NCI-H748 (cell line): ENCODE results near the gene ZNF428.
A peak's percentile ranks its signal among the peaks of the same experiment; 100 is the strongest.
"Not testable (repeated sequence)": the region's sequence is repeated elsewhere in the genome, so short reads cannot be mapped to it uniquely, and the experiment has no call there.

Source experiments
- DNase-seq: peaks from one replicate; lab custom pipeline; 2025; ENCODE audit not compliant: unreplicated experiment; lab: John Stamatoyannopoulos, UW

ZNF428 gene

GRCh38 chr19:43619262-43620060 lies at the start of gene ZNF428:
TSS of gene ZNF428 (minus strand) at chr19:43619629. CDS start at chr19:43614304, 5,325 bp downstream.
- DNase-seq: peak; percentile 96

- DNase-seq: peak; percentile 100
These were observed 49.1 kb upstream of the ZNF428 start for GRCh38 chr19:43668406-43669109.

GRCh38 chr19:43667876-43668405 lies 48.5 kb upstream of the ZNF428 start:
- DNase-seq: peak; percentile 100

- no peak for DNase-seq
These were observed 47.9 kb upstream of the ZNF428 start for GRCh38 chr19:43667126-43667875.

- no peak for DNase-seq
These were observed 44.6 kb upstream of the ZNF428 start for GRCh38 chr19:43664018-43664417.

GRCh38 chr19:43662487-43662886 lies 43.1 kb upstream of the ZNF428 start:
- peak; percentile 36 for DNase-seq

- no peak for DNase-seq
These were observed 41.5 kb upstream of the ZNF428 start for GRCh38 chr19:43660971-43661360.

- no peak for DNase-seq
These were observed 41.0 kb upstream of the ZNF428 start for GRCh38 chr19:43660301-43660970.

GRCh38 chr19:43658494-43658893 lies 39.1 kb upstream of the ZNF428 start:
- DNase-seq: no peak

- DNase-seq: no peak
These were observed 38.6 kb upstream of the ZNF428 start for GRCh38 chr19:43658001-43658400.

GRCh38 chr19:43656436-43656835 lies 37.0 kb upstream of the ZNF428 start:
- DNase-seq: no peak

- no peak for DNase-seq
These were observed 33.1 kb upstream of the ZNF428 start for GRCh38 chr19:43652546-43652874.

GRCh38 chr19:43651758-43652545 lies 32.5 kb upstream of the ZNF428 start:
- DNase-seq: peak; percentile 66

GRCh38 chr19:43650276-43650675 lies 30.8 kb upstream of the ZNF428 start:
- DNase-seq: not testable (repeated sequence)

GRCh38 chr19:43649514-43649913 lies 30.1 kb upstream of the ZNF428 start:
- no peak for DNase-seq

- no peak for DNase-seq
These were observed 29.2 kb upstream of the ZNF428 start for GRCh38 chr19:43648633-43649032.

GRCh38 chr19:43644181-43644580 lies 24.8 kb upstream of the ZNF428 start:
- DNase-seq: no peak

GRCh38 chr19:43643326-43643725 lies 23.9 kb upstream of the ZNF428 start:
- DNase-seq: peak; percentile 60

- DNase-seq: no peak
These were observed 23.1 kb upstream of the ZNF428 start for GRCh38 chr19:43642531-43642930.

- DNase-seq: no peak
These were observed 21.9 kb upstream of the ZNF428 start for GRCh38 chr19:43641333-43641732.
